ENCODE data around the gene GPR62.
A peak's percentile ranks its signal among the peaks of the same experiment; 100 is the strongest.

Gene GPR62

GRCh38 chr3:51938780-51939425 is 16.3 kb upstream of the GPR62 start:
- no peak for DNase-seq

GRCh38 chr3:51940648-51941462 is 14.3 kb upstream of the GPR62 start:
- DNase-seq: no peak

GRCh38 chr3:51941463-51941797 is 13.8 kb upstream of the GPR62 start:
- DNase-seq: no peak

GRCh38 chr3:51941798-51942602 is 13.2 kb upstream of the GPR62 start, which contains the start of the genes PARP3 and RRP9:
TSS of gene PARP3 (plus strand) at chr3:51942363. CDS start at chr3:51943356, 993 bp downstream.
TSS of gene RRP9 (minus strand) at chr3:51941904. CDS start at chr3:51941867, 37 bp downstream.
- DNase-seq: peak; percentile 100

- DNase-seq: peak; percentile 78
Measured at GRCh38 chr3:51942603-51943450, 12.4 kb upstream of the GPR62 start.

GRCh38 chr3:51943451-51944391 is 11.5 kb upstream of the GPR62 start:
- no peak for DNase-seq

GRCh38 chr3:51944451-51945021 is 10.6 kb upstream of the GPR62 start:
- DNase-seq: no peak

GRCh38 chr3:51945031-51945840 is 9.9 kb upstream of the GPR62 start:
- no peak for DNase-seq

- DNase-seq: no peak
Measured at GRCh38 chr3:51945926-51946705, 9.1 kb upstream of the GPR62 start.

- DNase-seq: no peak
Measured at GRCh38 chr3:51946796-51947195, 8.4 kb upstream of the GPR62 start.

- DNase-seq: no peak
Measured at GRCh38 chr3:51947215-51947900, 7.8 kb upstream of the GPR62 start.

GRCh38 chr3:51948016-51948580 is 7.1 kb upstream of the GPR62 start:
- no peak for DNase-seq

GRCh38 chr3:51949121-51949520 is 6.1 kb upstream of the GPR62 start:
- DNase-seq: no peak

GRCh38 chr3:51950899-51951298 is 4.3 kb upstream of the GPR62 start:
- no peak for DNase-seq

GRCh38 chr3:51953445-51953844 is 1.7 kb upstream of the GPR62 start:
- DNase-seq: peak; percentile 70

GRCh38 chr3:51954105-51954504 is 1.1 kb upstream of the GPR62 start:
- DNase-seq: no peak

GRCh38 chr3:51954713-51955112 is 468 bp upstream of the GPR62 start:
- DNase-seq: no peak

All from fibroblast of skin of back (primary cell).